Measurements from ENCODE around the gene TUBB. TPM values are rescaled to one million over a fixed set of nuclear protein-coding genes. Genes with fewer than 3 reads are reported as not detected.

TUBB gene
- total and polyA plus RNA-seq, 2 of the 8 experiments (the other 6 are each of a cell fraction or from before 2014, with no cell fraction given), result 1,880 to 3,022 TPM

DNA sequence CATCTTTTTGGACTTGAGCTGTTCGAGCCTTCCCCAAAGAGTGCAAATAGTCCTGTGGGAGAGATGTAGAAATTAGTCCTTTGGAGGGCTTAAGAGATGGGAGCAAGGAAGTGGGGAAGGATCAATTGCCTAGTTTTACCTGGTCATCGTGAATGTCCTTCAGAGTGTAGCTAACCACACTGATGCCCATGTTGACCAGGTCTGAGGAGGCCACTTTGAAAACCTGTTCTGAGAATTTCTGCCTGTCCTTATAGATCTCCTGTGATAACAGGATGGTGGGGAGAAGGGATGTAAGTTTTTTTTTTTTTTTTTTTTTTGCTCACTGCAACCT lies 20.4 kb downstream of the TUBB start (continued):
- no peak for TF ChIP-seq NRF1 (IDR thresholded peaks at IDR 0.05; ENCODE audit: low read depth, low read length)
- TF ChIP-seq, protein P1, sequence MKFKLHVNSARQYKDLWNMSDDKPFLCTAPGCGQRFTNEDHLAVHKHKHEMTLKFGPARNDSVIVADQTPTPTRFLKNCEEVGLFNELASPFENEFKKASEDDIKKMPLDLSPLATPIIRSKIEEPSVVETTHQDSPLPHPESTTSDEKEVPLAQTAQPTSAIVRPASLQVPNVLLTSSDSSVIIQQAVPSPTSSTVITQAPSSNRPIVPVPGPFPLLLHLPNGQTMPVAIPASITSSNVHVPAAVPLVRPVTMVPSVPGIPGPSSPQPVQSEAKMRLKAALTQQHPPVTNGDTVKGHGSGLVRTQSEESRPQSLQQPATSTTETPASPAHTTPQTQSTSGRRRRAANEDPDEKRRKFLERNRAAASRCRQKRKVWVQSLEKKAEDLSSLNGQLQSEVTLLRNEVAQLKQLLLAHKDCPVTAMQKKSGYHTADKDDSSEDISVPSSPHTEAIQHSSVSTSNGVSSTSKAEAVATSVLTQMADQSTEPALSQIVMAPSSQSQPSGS (IDR thresholded peaks at IDR 0.05; ENCODE audit: low read length), result no peak
- no peak for TF ChIP-seq GTF2F1 (IDR thresholded peaks at IDR 0.05; ENCODE audit: borderline replicate concordance, low read depth, low read length)
- TF ChIP-seq, protein P2, sequence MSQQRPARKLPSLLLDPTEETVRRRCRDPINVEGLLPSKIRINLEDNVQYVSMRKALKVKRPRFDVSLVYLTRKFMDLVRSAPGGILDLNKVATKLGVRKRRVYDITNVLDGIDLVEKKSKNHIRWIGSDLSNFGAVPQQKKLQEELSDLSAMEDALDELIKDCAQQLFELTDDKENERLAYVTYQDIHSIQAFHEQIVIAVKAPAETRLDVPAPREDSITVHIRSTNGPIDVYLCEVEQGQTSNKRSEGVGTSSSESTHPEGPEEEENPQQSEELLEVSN (IDR thresholded peaks at IDR 0.05), result no peak
